ENCODE results near the gene HOXA4. TPM values are rescaled to one million over a fixed set of nuclear protein-coding genes. Genes with fewer than 3 reads are reported as not detected.
A peak's percentile ranks its signal among the peaks of the same experiment; 100 is the strongest.

Gene HOXA4
- total RNA-seq, 1 donor from 2014 or later: 0.98 TPM

DNA sequence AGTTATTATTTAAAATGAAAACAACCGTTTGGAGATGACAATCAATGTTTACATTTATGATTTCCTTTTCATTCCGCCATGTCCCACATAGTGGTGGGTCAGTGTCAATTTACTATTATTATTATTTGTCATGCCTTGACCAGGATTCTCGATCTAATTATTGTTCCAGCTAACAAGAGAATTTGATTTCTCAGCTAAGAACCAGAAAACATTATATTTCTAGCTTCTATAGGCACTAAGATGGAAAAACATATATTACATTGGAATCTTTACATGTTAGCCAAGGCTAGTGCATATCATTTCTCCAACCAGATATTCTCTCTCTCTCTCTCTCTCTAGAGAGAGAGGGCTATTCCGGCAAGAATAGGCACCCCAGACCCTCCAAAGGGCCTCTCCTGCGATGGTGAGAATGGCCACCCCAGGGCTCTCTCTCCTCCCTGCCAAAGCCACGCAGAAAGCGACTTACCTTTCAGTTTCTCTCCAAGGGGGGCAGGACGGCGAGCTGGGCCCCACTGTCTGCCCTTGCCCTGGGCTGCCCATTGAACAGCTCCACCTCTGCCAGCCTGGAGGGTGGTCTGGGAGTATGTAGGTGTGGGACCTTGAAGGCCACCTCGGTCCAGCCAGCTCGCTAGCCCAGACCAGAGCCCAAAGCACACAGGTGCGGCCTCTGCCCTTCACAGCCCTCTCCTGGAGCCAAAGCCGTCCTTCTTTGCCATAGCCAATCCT, 19.4 kb upstream of the HOXA4 start:
- H3K27me3 ChIP-seq: no peaks in the 10 kb centered on the region
- H3K27ac ChIP-seq: peak overlapping the region; percentile 84

DNA sequence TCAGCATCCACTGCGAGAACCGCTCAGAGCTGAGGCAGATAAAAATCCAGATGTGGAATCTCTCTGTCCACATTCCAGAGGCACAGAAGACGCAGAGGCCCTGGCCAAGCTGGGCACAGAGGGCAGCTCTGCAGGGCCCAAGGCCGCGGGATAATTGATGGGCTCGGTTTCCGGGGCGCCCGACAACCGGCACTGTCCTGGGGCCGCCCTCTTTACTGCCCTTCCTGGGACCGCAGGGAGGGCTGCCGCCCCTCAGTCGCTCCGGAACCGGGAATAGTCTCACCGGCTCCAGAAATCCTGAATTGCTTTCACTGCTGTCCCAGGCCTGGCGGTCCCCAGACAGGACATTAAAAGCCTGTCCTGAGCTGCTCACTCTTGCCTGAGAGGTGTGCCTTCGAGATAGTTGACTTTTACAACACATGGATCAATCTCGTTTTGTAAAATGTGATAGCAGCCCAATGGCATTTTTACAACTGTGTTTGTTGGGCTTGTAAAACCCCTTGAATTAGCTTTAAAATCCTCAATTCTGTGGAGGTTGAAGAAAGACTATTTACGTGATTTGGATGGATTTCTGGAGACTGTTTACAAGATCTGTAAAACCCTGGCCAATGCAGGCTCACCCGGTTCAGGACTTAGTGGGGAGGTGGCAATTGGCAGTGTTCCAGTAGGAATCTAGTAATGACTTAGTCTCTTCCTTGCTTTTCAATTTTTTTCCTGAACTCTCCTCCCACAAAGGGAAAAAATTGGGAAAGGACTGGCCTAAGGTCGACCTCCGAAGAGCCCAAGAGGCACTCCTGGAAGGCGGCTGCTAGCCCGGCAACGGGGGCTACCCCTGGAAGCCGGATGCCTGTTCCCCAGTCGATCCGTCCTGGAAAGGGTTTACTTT, 18.4 kb upstream of the HOXA4 start:
- TF ChIP-seq CTCF (IDR thresholded peaks at IDR 0.05) (no peak), POLR2AphosphoS5 (IDR thresholded peaks at IDR 0.05; ENCODE audit: insufficient read depth in 1 of 2, low read depth in 1 of 2) (no peak), POLR2A (IDR thresholded peaks at IDR 0.05) (no peak)
- Histone ChIP-seq H3K4me3 (peak overlapping the region; percentile 49 to 57), H3K9me3 (no peaks in the 10 kb centered on the region), H3K27ac (peak overlapping the region; percentile 84), H3K4me1 (peaks cover 48% of the 10 kb centered on the region), H3K27me3 (no peaks in the 10 kb centered on the region), H3K36me3 (peaks cover 0 to 7% of the 10 kb centered on the region in 2 donors)
- intact Hi-C loops (cut with DNase I): no loop called here
- peak in 1 of 2 donors; percentile 84 for DNase-seq (ENCODE audit: extremely low spot score in 2 of 2)

More for the DNA sequence above, 19.4 kb upstream of the HOXA4 start:
- peaks cover 55% of the 10 kb centered on the region for H3K4me1 ChIP-seq
- TF ChIP-seq POLR2AphosphoS5 (IDR thresholded peaks at IDR 0.05; ENCODE audit: insufficient read depth in 1 of 2, low read depth in 1 of 2): no peak
- TF ChIP-seq POLR2A (IDR thresholded peaks at IDR 0.05): no peak
- TF ChIP-seq CTCF (IDR thresholded peaks at IDR 0.05): no peak
- no peaks in the 10 kb centered on the region for H3K36me3 ChIP-seq
- DNase-seq (ENCODE audit: extremely low spot score in 2 of 2): peak in 1 of 2 donors; percentile 88
- no peaks in the 10 kb centered on the region for H3K9me3 ChIP-seq
- peak overlapping the region; percentile 49 to 57 for H3K4me3 ChIP-seq
- intact Hi-C loops (cut with DNase I): loop anchor here (10.0 kb wide), 1 partner anchor 945 kb away; the partner anchor contains the start of genes CBX3 and HNRNPA2B1

DNA sequence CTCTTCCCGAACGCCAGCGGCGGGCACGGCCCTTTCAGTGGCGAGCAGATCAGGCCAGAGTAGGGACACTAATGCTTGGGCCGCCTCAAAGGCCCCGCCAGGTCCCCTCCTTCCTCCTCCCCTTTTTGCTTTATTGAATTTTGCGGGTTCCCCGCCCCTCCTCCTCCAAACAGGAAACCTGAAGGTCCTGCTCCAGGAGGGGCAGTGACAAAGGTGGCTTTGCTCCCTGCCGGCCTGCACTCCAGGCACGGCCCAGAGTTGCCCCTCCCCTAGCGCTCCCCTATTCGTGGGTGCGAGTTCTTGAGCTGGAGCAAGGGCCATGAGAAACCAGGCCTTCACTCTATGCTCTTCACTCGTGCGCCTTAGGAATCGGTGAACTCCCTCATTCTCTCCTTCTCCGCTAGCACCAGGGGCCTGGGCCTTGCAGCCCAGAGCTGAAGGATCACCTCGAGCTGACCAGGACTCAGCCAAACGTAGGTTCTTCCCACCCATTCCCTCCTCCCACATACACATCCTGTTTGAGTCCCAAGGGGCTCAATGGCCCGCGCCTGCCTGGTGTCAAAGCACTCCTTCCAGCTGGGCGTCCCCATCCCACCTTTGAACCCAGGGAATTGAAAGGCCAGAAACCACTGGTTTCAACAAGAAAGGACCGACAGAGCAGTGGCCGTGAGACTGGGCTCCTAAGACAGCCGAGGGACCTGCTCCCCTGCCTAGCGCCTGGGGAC, 17.6 kb upstream of the HOXA4 start:
- H3K4me1 ChIP-seq: peaks cover 46% of the 10 kb centered on the region
- H3K27ac ChIP-seq: peak overlapping the region; percentile 84
- no peaks in the 10 kb centered on the region for H3K27me3 ChIP-seq
- H3K9me3 ChIP-seq: no peaks in the 10 kb centered on the region
- no peak for TF ChIP-seq POLR2A (IDR thresholded peaks at IDR 0.05)
- no peak for TF ChIP-seq POLR2AphosphoS5 (IDR thresholded peaks at IDR 0.05; ENCODE audit: insufficient read depth in 1 of 2, low read depth in 1 of 2)
- no peak for TF ChIP-seq CTCF (IDR thresholded peaks at IDR 0.05)
- intact Hi-C loops (cut with DNase I): no loop called here
- peak in 1 of 2 donors; percentile 69 for DNase-seq (ENCODE audit: extremely low spot score in 2 of 2)
- H3K4me3 ChIP-seq: peak overlapping the region; percentile 39 to 49
- peaks cover 0 to 7% of the 10 kb centered on the region in 2 donors for H3K36me3 ChIP-seq

GRCh38 chr7:27147199-27148030, 16.9 kb upstream of the HOXA4 start, which contains the start of gene HOXA6:
Gene HOXA6 (minus strand): TSS chr7:27147774. CDS start chr7:27147749, 25 bp downstream.
- DNase-seq (ENCODE audit: extremely low spot score in 2 of 2): peak in 1 of 2 donors; percentile 85
- intact Hi-C loops (cut with DNase I): no loop called here
- no peaks in the 10 kb centered on the region for H3K9me3 ChIP-seq
- H3K4me1 ChIP-seq: peaks cover 46% of the 10 kb centered on the region
- no peak for TF ChIP-seq POLR2A (IDR thresholded peaks at IDR 0.05)
- TF ChIP-seq CTCF (IDR thresholded peaks at IDR 0.05): no peak
- peak in 1 of 2 donors; percentile 5 for TF ChIP-seq POLR2AphosphoS5 (IDR thresholded peaks at IDR 0.05; ENCODE audit: insufficient read depth in 1 of 2, low read depth in 1 of 2)
- peaks cover 0 to 7% of the 10 kb centered on the region in 2 donors for H3K36me3 ChIP-seq
- H3K4me3 ChIP-seq: peak within 1 kb of the TSS; percentile 39 to 49
- H3K27ac ChIP-seq: peak within 1 kb of the TSS; percentile 84
- no peaks in the 10 kb centered on the region for H3K27me3 ChIP-seq
